Colon (tissue), 2 donors: ENCODE measurements around the gene ADAM33.

Source experiments
- FAIRE-seq: peaks from 2 replicates; lab custom pipeline; 2012; peaks lifted over from hg19 to GRCh38; lab: Jason Lieb, UNC
- donor health status: control.
- donor health status: control.

Gene ADAM33

DNA sequence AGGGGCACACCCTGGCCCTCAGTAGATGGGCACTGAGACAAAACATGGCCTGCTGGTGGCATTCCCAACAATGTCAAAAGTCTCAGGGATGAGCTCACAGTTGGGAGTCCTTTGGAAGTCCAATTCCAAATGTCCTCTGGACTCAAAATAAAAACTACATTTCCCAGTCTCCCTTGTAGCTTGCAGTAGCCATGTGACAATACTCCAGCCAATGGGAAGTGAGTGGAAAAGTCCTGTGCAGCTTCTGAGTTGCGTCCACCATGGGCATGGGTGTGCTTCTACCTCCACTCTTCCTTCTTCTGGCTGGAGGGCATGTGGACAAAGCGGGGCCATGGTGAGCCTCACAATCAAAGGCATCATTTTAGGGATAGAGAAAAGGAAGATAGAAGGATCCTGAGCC, 5.8 kb upstream of the ADAM33 start:
- no peak for FAIRE-seq

DNA sequence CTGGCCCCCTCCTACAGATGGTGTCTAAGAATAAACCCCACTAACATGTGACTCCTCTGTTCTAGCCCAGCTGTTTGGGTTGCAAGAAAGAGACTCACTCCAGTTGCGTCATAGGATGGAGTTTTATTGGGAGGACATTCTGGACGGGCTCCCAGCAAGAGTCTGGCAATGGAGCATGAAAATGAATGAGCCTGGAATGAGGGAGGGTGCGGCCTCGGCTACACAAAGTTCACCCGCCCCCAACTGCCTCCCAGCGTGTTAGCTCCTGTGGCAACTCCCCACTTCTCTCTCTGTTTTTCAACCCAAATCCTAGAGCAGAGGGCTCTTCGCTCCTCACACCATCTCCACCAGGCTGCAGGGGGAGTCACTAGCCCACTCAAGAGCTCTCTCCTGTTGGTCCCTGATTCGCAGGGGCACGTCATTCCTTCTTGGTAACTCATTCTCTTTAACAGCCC, 5.1 kb upstream of the ADAM33 start:
- no peak for FAIRE-seq

- FAIRE-seq, result no peak
These were observed 4.6 kb upstream of the ADAM33 start for GRCh38 chr20:3686421-3686820.

GRCh38 chr20:3685341-3685740, 3.5 kb upstream of the ADAM33 start:
- FAIRE-seq, result no peak

DNA sequence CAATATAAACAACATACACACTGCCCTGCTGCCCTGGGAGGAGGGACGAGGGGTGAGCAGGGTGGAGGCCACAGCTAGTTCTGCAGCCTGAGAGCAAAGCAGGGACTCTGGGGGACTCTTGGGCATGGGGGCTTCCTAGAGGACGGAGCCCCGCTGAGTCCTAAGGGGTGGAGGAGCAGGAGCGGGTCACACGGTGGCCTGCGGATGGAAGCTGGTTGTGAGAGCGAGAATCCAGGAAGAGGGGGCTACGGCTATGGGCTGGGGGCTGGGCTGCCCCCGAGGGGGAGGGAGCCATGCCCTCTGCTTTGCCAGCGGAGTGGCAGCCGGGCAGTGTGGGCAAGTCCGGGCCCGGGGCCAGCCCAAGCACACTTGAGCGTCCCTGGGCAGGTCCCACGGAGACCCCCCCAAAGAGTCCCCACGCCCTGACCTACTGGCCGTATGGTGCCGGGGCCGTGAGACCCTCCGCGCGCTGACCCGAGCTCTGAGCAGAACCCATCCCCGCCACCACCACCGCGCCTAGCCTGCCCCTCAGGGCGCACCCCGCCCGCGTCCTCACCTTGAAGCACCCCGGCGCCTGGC, 369 bp downstream of the ADAM33 start:
- FAIRE-seq, result no peak

DNA sequence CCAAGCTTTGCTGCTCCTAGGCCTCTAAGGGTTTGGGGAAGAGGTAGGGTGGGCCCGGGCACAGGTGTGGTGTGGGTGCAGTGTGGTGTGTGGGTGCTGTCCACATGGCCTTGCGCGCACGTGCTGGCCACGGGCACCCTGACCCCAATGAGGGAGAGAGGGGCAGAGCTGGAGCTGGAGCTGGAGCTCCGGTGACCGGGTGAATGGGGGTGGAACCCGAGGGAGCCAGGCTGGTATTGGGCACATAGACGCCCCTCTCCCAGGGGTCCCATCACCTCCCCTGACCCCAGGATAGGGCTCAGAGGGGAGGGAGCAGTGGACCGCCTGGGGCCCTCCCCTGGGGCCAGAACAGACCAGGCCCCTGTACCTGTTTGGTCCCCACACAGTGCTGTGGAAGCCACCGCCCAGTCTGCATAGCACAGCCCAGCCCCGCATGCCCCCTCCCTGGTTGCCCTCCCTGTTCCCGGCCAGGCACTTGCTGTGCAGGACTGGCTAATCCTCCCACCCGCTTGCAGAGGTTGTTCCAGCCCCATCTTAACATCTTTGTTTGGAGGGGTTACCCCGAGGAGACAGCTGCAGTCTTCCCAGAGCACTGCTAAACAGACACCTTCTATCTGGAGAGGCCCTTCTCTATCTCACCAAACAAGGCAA, 984 bp downstream of the ADAM33 start:
- no peak for FAIRE-seq

DNA sequence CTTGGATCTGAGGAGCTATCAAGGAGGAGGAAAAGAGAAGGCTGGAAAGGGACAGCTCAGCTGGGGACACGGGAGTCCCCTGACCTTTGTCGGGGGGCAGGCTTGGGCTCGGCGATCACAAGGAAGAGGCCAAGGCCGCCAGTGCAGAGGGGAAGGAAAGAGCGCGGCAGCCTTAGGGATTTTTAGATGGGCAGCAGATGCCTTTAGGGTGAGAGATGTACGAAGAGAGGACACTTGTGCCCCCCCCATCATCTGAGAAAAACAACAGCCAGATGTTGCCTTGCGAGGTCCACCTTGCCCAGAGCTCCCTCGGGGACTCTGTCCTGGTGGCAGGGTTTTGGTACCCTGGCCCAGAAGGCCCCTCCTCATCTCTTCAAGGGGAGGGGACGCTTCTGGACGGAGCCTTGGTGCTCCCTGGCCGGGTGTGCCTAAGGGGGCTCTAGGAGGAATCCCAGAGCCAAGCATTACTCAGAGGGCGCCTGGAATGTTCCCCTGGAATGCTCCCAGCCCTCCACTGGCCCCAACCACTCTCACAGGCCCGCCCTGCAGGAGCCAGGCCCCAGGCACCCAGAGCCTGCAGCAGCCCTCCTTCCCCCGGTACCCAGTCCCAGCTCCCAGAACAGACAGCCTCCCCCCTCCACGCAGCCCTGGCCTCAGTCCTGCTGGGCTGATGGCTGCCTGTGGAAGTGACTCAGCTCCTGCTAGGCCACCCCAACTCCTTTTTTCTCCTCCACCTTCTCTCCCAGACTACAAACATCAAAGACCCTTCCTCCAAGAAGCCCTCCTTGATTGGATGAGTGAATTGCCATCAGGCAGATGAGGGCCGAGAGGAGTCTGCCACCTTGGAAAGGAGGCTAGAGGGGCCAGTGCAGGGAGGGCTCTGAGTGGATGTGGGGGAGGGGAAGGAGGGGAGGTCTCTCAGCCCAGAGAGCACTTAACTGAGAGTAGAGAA, 1.8 kb downstream of the ADAM33 start:
- no peak for FAIRE-seq

GRCh38 chr20:3678856-3679720, 2.7 kb downstream of the ADAM33 start:
- no peak for FAIRE-seq

GRCh38 chr20:3678198-3678597, 3.6 kb downstream of the ADAM33 start:
- FAIRE-seq, result no peak

- FAIRE-seq, result no peak
These were observed 4.1 kb downstream of the ADAM33 start for GRCh38 chr20:3677733-3678132.

DNA sequence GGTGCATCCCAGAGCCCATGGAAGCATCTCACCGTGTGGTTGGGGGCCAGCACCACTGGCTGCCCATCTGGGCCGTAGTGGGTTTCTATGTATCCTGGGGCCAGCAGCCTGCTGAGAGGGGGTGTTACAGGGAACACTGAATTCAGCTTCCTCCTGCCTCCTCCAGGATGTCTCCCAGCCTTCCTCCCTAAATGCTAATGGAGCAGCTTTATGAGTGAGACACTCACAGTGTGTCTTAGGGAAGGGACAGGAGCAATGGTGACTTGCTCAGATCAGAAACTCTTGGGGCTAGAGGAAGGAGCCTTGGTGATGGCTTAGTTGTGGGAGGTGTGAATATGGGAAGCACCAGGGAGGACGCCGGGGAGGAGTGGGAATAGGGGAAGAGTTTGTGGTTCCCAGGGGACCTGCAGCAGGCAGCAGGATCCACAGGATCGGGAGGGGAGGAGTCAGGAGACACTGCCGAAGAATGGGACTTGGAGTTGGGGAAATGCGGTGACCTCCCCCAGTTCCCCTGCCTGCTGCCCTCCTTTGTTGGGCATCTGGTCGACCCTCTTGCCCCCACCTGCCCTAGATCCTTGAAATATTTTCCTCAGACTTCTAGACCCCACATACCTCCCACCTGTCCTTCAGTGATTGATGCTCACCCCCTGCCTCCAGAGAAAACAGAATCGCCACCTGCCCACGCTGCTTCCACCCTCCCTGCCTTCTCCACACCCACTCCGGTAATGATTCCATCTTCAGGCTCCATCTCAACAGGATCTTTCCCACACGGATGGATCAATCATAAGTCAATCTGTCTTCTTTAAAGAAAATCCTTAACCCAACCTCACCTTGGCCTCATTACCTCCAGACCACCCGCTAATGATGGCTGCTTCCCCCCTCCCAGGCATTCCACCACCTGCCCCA, 6.6 kb downstream of the ADAM33 start:
- FAIRE-seq, result no peak

GRCh38 chr20:3674447-3674846, 7.4 kb downstream of the ADAM33 start:
- FAIRE-seq, result no peak

DNA sequence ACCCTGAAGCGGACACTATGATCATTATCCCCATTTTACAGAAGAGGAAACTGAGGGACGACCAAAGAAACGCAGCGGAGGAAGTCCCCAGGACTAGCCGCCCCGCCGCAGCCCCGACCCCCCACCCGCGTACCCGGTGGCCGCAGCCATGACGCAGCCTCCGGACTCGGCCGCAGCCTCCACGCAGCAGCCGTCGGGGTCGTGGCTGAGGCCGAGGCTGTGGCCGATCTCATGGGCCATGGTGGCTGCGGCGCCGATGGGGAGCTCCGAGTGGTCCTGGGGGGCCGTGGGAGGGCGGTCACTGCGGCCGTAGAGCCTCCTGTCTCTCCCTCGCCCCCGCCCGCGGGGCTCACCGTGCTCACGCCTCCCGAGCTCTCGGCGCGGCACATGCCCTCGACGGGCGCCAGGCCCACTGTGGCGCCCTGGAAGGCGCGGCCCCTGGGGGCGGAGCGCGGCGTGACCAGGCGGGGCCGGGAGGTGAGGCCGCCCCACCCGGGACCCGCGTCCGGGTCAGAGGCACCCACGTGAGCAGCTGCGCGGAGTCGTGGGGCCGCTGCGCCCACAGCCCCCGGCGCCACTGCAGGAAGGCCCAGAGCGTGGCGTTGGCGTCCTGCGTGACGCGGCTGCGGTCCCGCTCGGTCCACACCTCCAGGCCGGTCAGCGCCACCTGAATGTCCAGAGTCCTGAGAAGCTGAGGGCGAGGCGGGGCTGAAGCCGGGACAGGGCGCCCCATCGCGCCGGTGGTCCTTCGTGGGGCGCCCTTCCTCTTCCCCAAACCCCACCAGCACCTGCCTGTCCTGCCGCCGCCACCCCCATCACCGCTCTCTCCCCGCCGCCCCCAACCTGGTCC, 8.4 kb downstream of the ADAM33 start:
- no peak for FAIRE-seq

GRCh38 chr20:3672547-3673171, 9.2 kb downstream of the ADAM33 start:
- no peak for FAIRE-seq

DNA sequence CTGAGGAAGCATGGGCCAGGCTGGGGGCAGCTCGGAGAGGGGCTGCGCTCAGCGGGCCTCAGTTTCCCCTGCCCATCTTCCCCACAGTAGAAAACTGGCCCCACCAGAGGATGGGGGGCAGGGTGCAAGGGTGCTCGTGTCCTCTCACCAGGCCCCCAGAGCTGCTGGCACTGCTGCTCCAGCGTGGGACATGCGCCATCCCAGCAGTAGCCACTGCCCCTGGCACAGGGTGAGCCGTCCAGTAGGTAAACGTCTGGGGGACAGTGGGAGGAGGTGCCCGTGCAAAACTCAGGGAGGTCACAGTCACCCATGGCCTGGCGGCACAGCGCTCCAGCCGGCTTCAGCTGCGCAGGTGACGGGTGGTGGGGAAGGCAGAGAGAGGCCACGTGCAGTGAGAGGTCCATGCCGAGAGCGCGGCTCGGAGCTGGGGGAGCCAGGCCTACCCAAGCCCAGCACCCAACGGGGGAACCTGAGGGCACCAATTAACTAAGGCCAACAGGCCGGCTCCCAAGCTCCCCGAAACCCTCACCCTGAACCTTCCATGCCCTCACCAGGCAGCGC, 9.7 kb downstream of the ADAM33 start:
- no peak for FAIRE-seq

GRCh38 chr20:3670945-3671344, 10.9 kb downstream of the ADAM33 start:
- FAIRE-seq, result no peak

DNA sequence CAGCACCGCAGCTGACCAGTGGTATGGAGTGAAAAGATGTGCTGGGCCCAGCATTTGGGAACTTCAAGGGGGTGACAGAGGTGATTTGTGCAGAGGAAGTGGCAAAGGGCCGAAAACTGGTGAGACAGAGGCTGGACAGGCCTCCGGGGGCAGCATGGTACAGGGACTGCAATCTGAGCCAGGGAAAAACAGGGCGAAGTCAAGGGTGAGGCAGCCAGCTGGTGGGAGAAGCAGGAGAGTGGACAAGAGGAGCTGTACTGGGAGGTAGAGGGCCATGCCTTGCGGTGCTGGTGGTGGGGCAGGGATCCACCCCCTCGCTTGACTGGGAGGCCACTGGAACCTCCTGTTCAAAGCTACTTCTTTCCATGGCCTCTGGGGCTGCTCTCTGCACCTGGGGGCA, 11.3 kb downstream of the ADAM33 start:
- no peak for FAIRE-seq

- no peak for FAIRE-seq
These were observed 12.0 kb downstream of the ADAM33 start for GRCh38 chr20:3669710-3670367.
